ENCODE results near the gene MAST3.

MAST3 gene

DNA sequence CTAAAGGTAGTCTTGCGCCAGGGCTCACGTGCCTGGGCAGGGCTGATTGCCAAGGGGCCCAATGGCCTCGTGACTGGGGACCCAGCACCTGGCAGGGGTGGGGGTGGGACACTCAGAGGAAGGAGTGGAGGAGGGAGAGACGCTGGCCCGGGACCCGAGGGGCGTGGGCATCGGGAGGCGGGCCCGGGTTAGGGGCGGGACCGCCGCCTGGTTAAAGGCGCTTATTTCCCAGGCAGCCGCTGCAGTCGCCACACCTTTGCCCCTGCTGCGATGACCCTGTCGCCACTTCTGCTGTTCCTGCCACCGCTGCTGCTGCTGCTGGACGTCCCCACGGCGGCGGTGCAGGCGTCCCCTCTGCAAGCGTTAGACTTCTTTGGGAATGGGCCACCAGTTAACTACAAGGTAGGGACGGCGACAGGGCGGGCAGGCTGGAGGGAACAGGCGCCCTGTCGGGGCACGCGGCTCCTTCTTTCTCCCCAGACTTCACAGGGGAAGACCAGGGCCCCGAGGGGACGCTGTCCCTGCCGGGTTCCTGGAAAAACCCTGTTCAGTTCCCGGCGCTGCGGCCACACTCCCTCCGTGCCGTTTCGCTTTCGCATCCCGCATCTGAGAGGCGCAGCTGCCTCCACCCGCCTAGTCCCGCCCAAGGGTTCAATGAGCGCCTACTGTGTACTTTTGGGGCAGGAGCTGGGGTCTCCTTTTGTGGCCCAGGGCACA lies 76.2 kb downstream of the MAST3 start, which contains the start of gene IFI30:
Gene IFI30 (plus strand): TSS at position 242 of the 717 bp plus-strand sequence. CDS start 29 bp downstream, at position 271.
- Histone ChIP-seq H3K4me1 (ENCODE audit: insufficient read depth, low read length) (no peaks in the 10 kb centered on the region), H3K36me3 (ENCODE audit: insufficient read depth, low read length) (no peaks in the 10 kb centered on the region; the same call in 1 of the 2 replicates), H3K9ac (ENCODE audit: low read depth, low read length) (peak within 1 kb of the TSS; percentile 57), H3K9me3 (ENCODE audit: control insufficient read depth, insufficient read depth, low read length) (no peaks in the 10 kb centered on the region)

GRCh38 chr19:18174983-18175382 lies 77.4 kb downstream of the MAST3 start:
- no peaks in the 10 kb centered on the region for H3K4me1 ChIP-seq (ENCODE audit: insufficient read depth, low read length)
- H3K36me3 ChIP-seq (ENCODE audit: insufficient read depth, low read length): no peaks in the 10 kb centered on the region
- no peak overlapping the region for H3K9ac ChIP-seq (ENCODE audit: low read depth, low read length)
- no peaks in the 10 kb centered on the region for H3K9me3 ChIP-seq (ENCODE audit: control insufficient read depth, insufficient read depth, low read length)

DNA sequence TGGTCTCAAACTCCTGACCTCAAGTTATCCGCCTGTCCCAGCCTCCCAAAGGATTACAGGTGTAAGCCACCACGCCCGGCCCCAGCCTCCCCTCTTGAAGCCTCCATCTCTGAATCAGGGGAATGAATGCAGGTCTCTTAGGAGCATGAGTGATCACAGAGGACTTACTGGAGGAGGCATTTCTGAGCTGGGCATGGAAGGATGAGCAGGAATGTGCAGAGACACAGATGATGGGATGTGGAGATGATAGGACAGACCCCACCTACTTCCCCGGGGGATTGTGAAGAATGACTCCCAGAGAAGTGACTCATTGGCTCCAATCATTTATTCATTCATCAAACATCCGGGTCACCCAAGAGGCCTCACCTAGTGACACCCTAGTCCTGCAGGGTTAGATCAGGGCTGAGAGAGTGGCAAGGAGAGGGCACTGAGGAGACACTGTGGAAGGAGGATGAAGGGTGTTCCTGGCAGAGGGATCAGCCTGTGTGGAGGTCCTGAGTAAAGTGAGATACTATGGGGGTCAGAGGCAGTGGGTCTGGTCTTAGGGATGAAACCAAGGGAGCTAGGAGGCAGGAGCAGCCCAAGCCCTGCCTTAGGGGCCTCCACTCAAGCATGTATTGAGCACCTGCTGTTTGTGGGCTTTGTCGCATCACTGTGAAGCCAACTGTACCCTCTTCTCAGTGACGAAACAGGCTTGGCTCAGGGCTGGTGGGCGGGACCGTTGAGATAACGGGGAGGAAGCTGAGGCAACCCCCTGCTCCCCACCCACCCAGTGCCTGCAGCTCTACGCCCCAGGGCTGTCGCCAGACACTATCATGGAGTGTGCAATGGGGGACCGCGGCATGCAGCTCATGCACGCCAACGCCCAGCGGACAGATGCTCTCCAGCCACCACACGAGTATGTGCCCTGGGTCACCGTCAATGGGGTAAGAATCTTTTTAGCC lies 79.1 kb downstream of the MAST3 start:
- H3K9me3 ChIP-seq (ENCODE audit: control insufficient read depth, insufficient read depth, low read length): no peaks in the 10 kb centered on the region
- H3K4me1 ChIP-seq (ENCODE audit: insufficient read depth, low read length): no peaks in the 10 kb centered on the region
- H3K36me3 ChIP-seq (ENCODE audit: insufficient read depth, low read length): no peaks in the 10 kb centered on the region
- H3K9ac ChIP-seq (ENCODE audit: low read depth, low read length): no peak overlapping the region

DNA sequence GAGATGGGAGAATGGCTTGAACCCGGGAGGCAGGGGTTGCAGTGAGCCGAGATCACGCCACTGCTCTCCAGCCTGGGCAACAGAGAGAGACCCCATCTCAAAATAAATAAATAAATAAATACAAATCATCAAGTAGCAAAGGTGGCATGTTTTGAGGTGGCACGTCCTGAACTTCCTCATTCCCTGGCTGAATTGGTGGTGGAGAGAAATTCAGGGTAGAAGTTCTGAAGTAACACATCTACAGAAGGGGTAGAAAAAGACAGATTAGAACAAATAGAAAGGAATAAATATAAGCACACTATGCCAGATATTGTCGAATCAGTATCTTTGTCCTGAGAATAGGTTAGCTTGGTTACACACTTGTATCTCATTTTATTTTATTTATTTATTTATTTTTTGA lies 82.4 kb downstream of the MAST3 start:
- H3K9ac ChIP-seq (ENCODE audit: low read depth, low read length): no peak overlapping the region
- no peaks in the 10 kb centered on the region for H3K9me3 ChIP-seq (ENCODE audit: control insufficient read depth, insufficient read depth, low read length)
- H3K4me1 ChIP-seq (ENCODE audit: insufficient read depth, low read length): no peaks in the 10 kb centered on the region
- H3K36me3 ChIP-seq (ENCODE audit: insufficient read depth, low read length): no peaks in the 10 kb centered on the region

- Histone ChIP-seq H3K9ac (ENCODE audit: low read depth, low read length) (no peak overlapping the region), H3K4me1 (ENCODE audit: insufficient read depth, low read length) (no peaks in the 10 kb centered on the region; the same call in 1 of the 2 replicates), H3K36me3 (ENCODE audit: insufficient read depth, low read length) (no peaks in the 10 kb centered on the region), H3K9me3 (ENCODE audit: control insufficient read depth, insufficient read depth, low read length) (no peaks in the 10 kb centered on the region)
Measured at GRCh38 chr19:18183529-18183928, 86.0 kb downstream of the MAST3 start.

GRCh38 chr19:18185538-18185937 lies 88.0 kb downstream of the MAST3 start:
- H3K9me3 ChIP-seq (ENCODE audit: control insufficient read depth, insufficient read depth, low read length): no peaks in the 10 kb centered on the region
- H3K36me3 ChIP-seq (ENCODE audit: insufficient read depth, low read length): no peaks in the 10 kb centered on the region
- H3K9ac ChIP-seq (ENCODE audit: low read depth, low read length): no peak overlapping the region
- no peaks in the 10 kb centered on the region; the same call in 1 of the 2 replicates for H3K4me1 ChIP-seq (ENCODE audit: insufficient read depth, low read length)

- Histone ChIP-seq H3K4me1 (ENCODE audit: insufficient read depth, low read length) (peaks cover 5% of the 10 kb centered on the region), H3K9ac (ENCODE audit: low read depth, low read length) (no peak overlapping the region), H3K9me3 (ENCODE audit: control insufficient read depth, insufficient read depth, low read length) (no peaks in the 10 kb centered on the region), H3K36me3 (ENCODE audit: insufficient read depth, low read length) (no peaks in the 10 kb centered on the region)
Measured at GRCh38 chr19:18190278-18190677, 92.7 kb downstream of the MAST3 start.

- H3K36me3 ChIP-seq (ENCODE audit: insufficient read depth, low read length): no peaks in the 10 kb centered on the region
- no peaks in the 10 kb centered on the region for H3K9me3 ChIP-seq (ENCODE audit: control insufficient read depth, insufficient read depth, low read length)
- H3K9ac ChIP-seq (ENCODE audit: low read depth, low read length): peak overlapping the region; percentile 53; the same call in 1 of the 2 replicates
- H3K4me1 ChIP-seq (ENCODE audit: insufficient read depth, low read length): peaks cover 5% of the 10 kb centered on the region; the same call in 1 of the 2 replicates
Measured at GRCh38 chr19:18191640-18192062, 94.1 kb downstream of the MAST3 start.

DNA sequence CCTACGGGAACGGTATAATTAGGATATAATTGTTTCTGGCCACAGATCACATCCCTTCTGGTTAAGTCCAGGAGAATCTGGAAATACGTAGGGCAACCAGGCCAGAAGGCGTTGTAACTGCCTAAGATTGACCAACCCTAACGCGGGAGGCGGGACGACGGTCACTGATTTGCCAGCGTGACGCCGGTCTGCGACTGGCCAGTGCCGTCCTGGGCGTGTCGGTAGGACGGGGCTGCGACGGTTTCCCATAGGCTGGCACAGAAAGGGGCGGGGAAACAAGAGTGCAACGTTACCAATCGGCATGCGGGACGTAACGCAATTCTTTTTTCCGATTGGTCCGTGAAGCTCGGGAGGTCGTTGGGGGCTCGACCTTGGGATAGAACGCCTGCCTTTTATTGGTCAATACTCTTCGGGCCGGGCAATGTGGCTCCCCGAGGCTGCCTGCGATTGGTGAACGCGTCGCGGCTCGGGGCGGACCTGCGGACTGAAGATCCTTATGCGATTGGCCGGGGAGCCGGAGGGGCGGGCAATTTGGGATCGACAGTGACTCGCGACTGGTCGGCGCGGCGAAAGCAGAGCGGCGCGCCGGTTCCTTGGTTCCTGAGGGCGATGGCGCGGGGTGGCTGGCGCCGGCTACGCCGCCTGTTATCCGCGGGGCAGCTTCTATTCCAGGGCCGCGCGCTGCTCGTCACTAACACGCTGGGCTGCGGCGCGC lies 95.3 kb downstream of the MAST3 start, which contains the start of gene MPV17L2:
Gene MPV17L2 (plus strand): TSS at position 546 of the 715 bp plus-strand sequence. CDS start 64 bp downstream, at position 610.
- H3K4me1 ChIP-seq (ENCODE audit: insufficient read depth, low read length): peaks cover 5% of the 10 kb centered on the region; the same call in 1 of the 2 replicates
- peak within 1 kb of the TSS; percentile 82 for H3K9ac ChIP-seq (ENCODE audit: low read depth, low read length)
- no peaks in the 10 kb centered on the region for H3K36me3 ChIP-seq (ENCODE audit: insufficient read depth, low read length)
- no peaks in the 10 kb centered on the region for H3K9me3 ChIP-seq (ENCODE audit: control insufficient read depth, insufficient read depth, low read length)

DNA sequence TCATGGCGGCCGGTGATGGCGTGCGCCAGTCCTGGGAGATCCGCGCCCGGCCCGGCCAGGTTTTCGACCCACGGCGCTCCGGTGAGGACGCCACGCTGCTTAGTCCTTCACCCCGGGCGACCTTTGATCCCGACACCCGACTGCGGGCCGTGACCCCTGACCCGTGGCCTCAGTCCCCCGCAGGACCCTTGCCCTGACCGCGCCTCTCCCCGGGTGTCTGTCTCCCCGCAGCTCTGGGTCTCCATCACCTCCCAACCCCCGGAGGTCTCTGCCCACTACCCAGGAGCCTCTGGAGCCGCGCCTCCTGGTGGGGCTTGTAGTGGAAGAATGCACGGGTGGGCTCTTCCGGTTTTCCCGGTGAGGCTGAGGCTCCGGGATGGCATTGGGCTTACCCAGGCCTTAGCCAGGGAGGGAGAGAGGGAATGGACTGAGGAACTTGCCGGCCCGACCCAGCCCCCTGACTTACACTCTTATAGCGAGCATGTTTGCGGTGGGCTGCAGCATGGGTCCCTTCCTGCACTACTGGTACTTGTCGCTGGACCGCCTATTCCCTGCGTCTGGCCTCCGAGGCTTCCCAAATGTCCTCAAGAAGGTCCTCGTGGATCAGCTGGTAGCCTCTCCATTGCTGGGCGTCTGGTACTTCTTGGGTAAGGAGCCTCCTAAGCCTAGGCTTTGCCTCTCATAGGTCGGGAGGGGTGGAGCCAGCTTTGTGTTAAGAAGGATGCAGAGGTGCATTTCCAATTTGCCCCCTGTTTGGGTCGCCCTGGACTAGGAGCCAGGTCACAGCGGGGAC lies 96.0 kb downstream of the MAST3 start:
- Histone ChIP-seq H3K9ac (ENCODE audit: low read depth, low read length) (peak overlapping the region; percentile 82), H3K4me1 (ENCODE audit: insufficient read depth, low read length) (peaks cover 5% of the 10 kb centered on the region; the same call in 1 of the 2 replicates), H3K36me3 (ENCODE audit: insufficient read depth, low read length) (no peaks in the 10 kb centered on the region; the same call in 1 of the 2 replicates), H3K9me3 (ENCODE audit: control insufficient read depth, insufficient read depth, low read length) (no peaks in the 10 kb centered on the region)

DNA sequence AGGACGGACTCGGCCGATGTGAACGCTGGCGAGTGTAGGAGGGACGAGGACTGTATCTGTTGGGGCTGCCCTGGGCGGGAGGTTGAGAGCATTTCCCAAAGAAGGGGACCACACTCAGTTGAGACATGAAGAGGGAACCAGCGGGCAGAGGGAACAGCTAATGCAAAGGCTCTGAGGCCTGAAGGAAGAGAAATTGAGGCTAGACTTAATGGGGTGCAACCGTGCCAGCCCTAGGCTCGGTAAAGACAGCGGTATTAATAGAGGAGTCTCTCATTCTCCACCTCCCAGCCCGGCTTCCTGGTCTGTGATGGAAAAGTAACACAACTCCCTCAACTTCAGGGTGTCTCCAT lies 96.6 kb downstream of the MAST3 start:
- Histone ChIP-seq H3K4me1 (ENCODE audit: insufficient read depth, low read length) (peaks cover 5% of the 10 kb centered on the region; the same call in 1 of the 2 replicates), H3K9ac (ENCODE audit: low read depth, low read length) (peak overlapping the region; percentile 82; the same call in 1 of the 2 replicates), H3K36me3 (ENCODE audit: insufficient read depth, low read length) (no peaks in the 10 kb centered on the region; the same call in 1 of the 2 replicates)

GRCh38 chr19:18194554-18195238 lies 97.1 kb downstream of the MAST3 start:
- peaks cover 5% of the 10 kb centered on the region; the same call in 1 of the 2 replicates for H3K4me1 ChIP-seq (ENCODE audit: insufficient read depth, low read length)
- H3K9me3 ChIP-seq (ENCODE audit: control insufficient read depth, insufficient read depth, low read length): no peaks in the 10 kb centered on the region
- no peaks in the 10 kb centered on the region; the same call in 1 of the 2 replicates for H3K36me3 ChIP-seq (ENCODE audit: insufficient read depth, low read length)
- H3K9ac ChIP-seq (ENCODE audit: low read depth, low read length): peak overlapping the region; percentile 82; the same call in 1 of the 2 replicates

More for the DNA sequence above, 96.6 kb downstream of the MAST3 start:
- no peaks in the 10 kb centered on the region for H3K9me3 ChIP-seq (ENCODE audit: control insufficient read depth, insufficient read depth, low read length)

- H3K9ac ChIP-seq (ENCODE audit: low read depth, low read length): no peak overlapping the region
- no peaks in the 10 kb centered on the region; the same call in 1 of the 2 replicates for H3K36me3 ChIP-seq (ENCODE audit: insufficient read depth, low read length)
- H3K4me1 ChIP-seq (ENCODE audit: insufficient read depth, low read length): peaks cover 5% of the 10 kb centered on the region; the same call in 1 of the 2 replicates
- H3K9me3 ChIP-seq (ENCODE audit: control insufficient read depth, insufficient read depth, low read length): no peaks in the 10 kb centered on the region
Measured at GRCh38 chr19:18196511-18196845, 98.9 kb downstream of the MAST3 start.
